Endothelial cell of umbilical vein (primary cell): Measurements from ENCODE around the gene THSD4. TPM values are rescaled to one million over a fixed set of nuclear protein-coding genes. Genes with fewer than 3 reads are reported as not detected.

ENCODE experiments used
- BruUV-seq: library from RNA; stranded (reverse); fragments of 400-500 nt; replicated peaks from 2 replicates; lab custom pipeline; 2021; lab: Mats Ljungman, UMichigan
- CTCF ChIA-PET: fragments of 300-600, 350-600 bp; sonication (Branson Sonifier 250); formaldehyde crosslinking; loops from one replicate; lab custom pipeline; 2021; ENCODE audit warnings: antibody characterized with exemption, inconsistent platforms; lab: Charles Lee
- POLR2A ChIA-PET: fragments of 300-600, 350-600 bp; sonication (Branson Sonifier 250); formaldehyde crosslinking; loops from one replicate; lab custom pipeline; 2021; ENCODE audit warnings: antibody characterized with exemption, inconsistent platforms; lab: Charles Lee
- DNase-seq: peaks from one replicate; pipeline ENCODE4 v3.0.0-alpha.2; 2011; ENCODE audit warnings: low read depth, low spot score
- FAIRE-seq: peaks from 2 replicates; lab custom pipeline; 2011; peaks lifted over from hg19 to GRCh38; lab: Jason Lieb, UNC
- H2AFZ ChIP-seq: 2 replicates; pipeline ENCODE4 v1.6.0; 2012; ENCODE audit warnings: low read depth, low read length, control low read depth, inconsistent platforms
- H3K27ac ChIP-seq: 2 replicates; pipeline ENCODE4 v1.5.1; 2011; ENCODE audit warnings: low read depth, mild to moderate bottlenecking, control low read depth, low read length, moderate library complexity; ENCODE audit not compliant: insufficient read depth
- H3K27me3 ChIP-seq, 2 experiments: 2 replicates each; pipeline versions ENCODE4 v1.6.0 to v1.6.1; 2011; ENCODE audit warnings: low read length in 2 of 2, mixed read lengths in 1 of 2; ENCODE audit not compliant: control insufficient read depth in 2 of 2, insufficient read depth in 2 of 2
- H3K36me3 ChIP-seq, 2 experiments: 2 replicates in 1 of 2; 3 replicates in 1 of 2; pipeline ENCODE4 v1.5.1; 2011; ENCODE audit warnings: low read length in 2 of 2, mild to moderate bottlenecking in 1 of 2, moderate library complexity in 1 of 2; ENCODE audit not compliant: control insufficient read depth in 2 of 2, insufficient read depth in 2 of 2; ENCODE audit errors: extremely low read depth in 1 of 2
- H3K4me1 ChIP-seq: 3 replicates; pipeline ENCODE4 v1.5.1; 2011; ENCODE audit warnings: mild to moderate bottlenecking, low read length; ENCODE audit not compliant: control insufficient read depth, insufficient read depth; ENCODE audit errors: extremely low read depth
- H3K4me2 ChIP-seq: 2 replicates; pipeline ENCODE4 v1.6.1; 2011; ENCODE audit warnings: low read length, control low read depth, mixed read lengths; ENCODE audit not compliant: insufficient read depth
- H3K4me3 ChIP-seq, 3 experiments: fragments of 200-600 bp in 1 of 3; sonication (generic), shearing (Covaris generic) in 1 of 3; replicated peaks in 1 of 3; 2 replicates each; pipeline ENCODE4 v1.5.1; 2011 to 2016; ENCODE audit warnings: control low read depth in 3 of 3, low read length in 3 of 3, mild to moderate bottlenecking in 2 of 3, inconsistent platforms in 1 of 3, low read depth in 1 of 3, moderate library complexity in 1 of 3; ENCODE audit not compliant: insufficient read depth in 1 of 3
- H3K79me2 ChIP-seq: 2 replicates; pipeline ENCODE4 v1.6.0; 2012; ENCODE audit warnings: low read length, inconsistent platforms; ENCODE audit not compliant: control insufficient read depth, insufficient read depth
- H3K9ac ChIP-seq: replicated peaks from 2 replicates; pipeline ENCODE3; 2011; ENCODE audit warnings: low read length, control low read depth; ENCODE audit not compliant: insufficient read depth; ENCODE audit errors: extremely low read depth
- H3K9me1 ChIP-seq: replicated peaks from 3 replicates; pipeline ENCODE4 v1.6.0; 2011; ENCODE audit warnings: mild to moderate bottlenecking, low read length; ENCODE audit not compliant: control insufficient read depth, insufficient read depth; ENCODE audit errors: extremely low read depth
- H3K9me3 ChIP-seq: replicated peaks from 2 replicates; pipeline ENCODE4 v1.5.1; 2012; ENCODE audit warnings: low read length, inconsistent platforms; ENCODE audit not compliant: control insufficient read depth, insufficient read depth
- H4K20me1 ChIP-seq: replicated peaks from 2 replicates; pipeline ENCODE3; 2011; ENCODE audit warnings: mild to moderate bottlenecking, low read length; ENCODE audit not compliant: control insufficient read depth, insufficient read depth; ENCODE audit errors: extremely low read depth
- CTCF ChIP-seq, 2 donors: IDR thresholded peaks; 1 replicate in 1 of 2; 2 replicates in 1 of 2; pipeline ENCODE4 v1.5.1; 2011; ENCODE audit warnings: low read length in 2 of 2, mild to moderate bottlenecking in 2 of 2, moderate library complexity in 2 of 2, control low read depth in 1 of 2, inconsistent platforms in 1 of 2, low read depth in 1 of 2; ENCODE audit not compliant: insufficient read depth in 1 of 2; ENCODE audit errors: extremely low read depth in 1 of 2
- EZH2 ChIP-seq: IDR thresholded peaks from 2 replicates; pipeline ENCODE4 v1.6.1; 2012; ENCODE audit warnings: borderline replicate concordance, low read depth, mild to moderate bottlenecking, moderate library complexity, low read length, inconsistent platforms; ENCODE audit not compliant: severe bottlenecking
- FOS ChIP-seq: IDR thresholded peaks from 2 replicates; pipeline ENCODE4 v1.6.1; 2011; ENCODE audit warnings: mild to moderate bottlenecking, low read length, moderate library complexity, borderline replicate concordance; ENCODE audit not compliant: insufficient read depth
- GATA2 ChIP-seq: IDR thresholded peaks from 2 replicates; pipeline ENCODE4 v1.7.0; 2011; ENCODE audit warnings: low read depth, mild to moderate bottlenecking, moderate library complexity, mixed read lengths, low read length; ENCODE audit not compliant: insufficient read length, insufficient read depth
- JUN ChIP-seq: IDR thresholded peaks from 2 replicates; pipeline ENCODE4 v1.6.1; 2011; ENCODE audit warnings: borderline replicate concordance, low read depth; ENCODE audit not compliant: insufficient read length, insufficient read depth
- MAX ChIP-seq: IDR thresholded peaks from 2 replicates; pipeline ENCODE4 v1.6.1; 2011; ENCODE audit not compliant: insufficient read depth, insufficient read length
- MYC ChIP-seq: IDR thresholded peaks from one replicate; pipeline ENCODE4 v1.6.1; 2011; ENCODE audit warnings: mild to moderate bottlenecking, low read depth, low read length
- POLR2A ChIP-seq: IDR thresholded peaks from 2 replicates; pipeline ENCODE4 v1.6.1; 2012; ENCODE audit warnings: low read depth, mild to moderate bottlenecking, control low read depth, low read length
- POLR2AphosphoS5 ChIP-seq: IDR thresholded peaks from 2 replicates; pipeline ENCODE4 v1.6.1; 2012; ENCODE audit warnings: low read depth, mild to moderate bottlenecking, control low read depth, low read length, moderate library complexity; ENCODE audit not compliant: insufficient read depth
- dilution Hi-C: fragments of 300-500 bp; cut with MboI; formaldehyde crosslinking; loops from one replicate; pipeline ENCODE4 v1.15.0; 2019; ENCODE audit warnings: low sequenced_read_pairs; ENCODE audit not compliant: extremely low pct_ligation_motif_present
- intact Hi-C: fragments of 100-400 bp; cut with micrococcal nuclease; formaldehyde crosslinking; loops from one replicate; pipeline ENCODE4 v1.10.0; 2022
- polyA plus RNA-seq, 4 experiments: library from polyadenylated mRNA; depleted of rRNA in 3 of 4; stranded (reverse) in 3 of 4; unstranded in 1 of 4; fragments of >200 nt; gene quantifications; 2 replicates each; pipeline versions ENCODE4 v1.2.1 to v1.2.3, GENCODE V29; 2011 to 2012; ENCODE audit warnings: missing spikeins in 1 of 4
- total RNA-seq: library from RNA; stranded (reverse); gene quantifications from 2 replicates; pipeline ENCODE4 v1.2.3, GENCODE V29; 2021

The THSD4 gene
- total and polyA plus RNA-seq, 2 donors (not counting 3 experiments of a cell fraction or from before 2014, with no cell fraction given) = 9.9 to 25.4 TPM

GRCh38 chr15:71807691-71808091 is 692.4 kb downstream of the THSD4 start:
- Histone ChIP-seq H3K9me1 (no peaks in the 10 kb centered on the region), H3K36me3 (no peaks in the 10 kb centered on the region), H3K27me3 (no peaks in the 10 kb centered on the region), H2AFZ (no peak overlapping the region), H3K4me3 (no peak overlapping the region), H3K79me2 (no peaks in the 10 kb centered on the region), H3K4me1 (peaks cover 14% of the 10 kb centered on the region), H3K27ac (no peak overlapping the region), H3K9ac (no peak overlapping the region), H4K20me1 (no peaks in the 10 kb centered on the region), H3K4me2 (no peak overlapping the region), H3K9me3 (no peaks in the 10 kb centered on the region)
- ChIA-PET CTCF (interaction anchor here (0.8 to 12.4 kb wide), 7 partner anchors 9 to 349 kb away, joined by 3 to 235 read pairs (median 4); no protein-coding TSS in a partner anchor), POLR2A (no interaction called here)
- intact Hi-C loops (no loop called here), dilution Hi-C loops (no loop called here)
- DNase-seq = no peak
- no TSS peak for BruUV-seq
- no peak for FAIRE-seq
- TF ChIP-seq CTCF (IDR thresholded peaks at IDR 0.05; ENCODE audit: extremely low read depth in 1 of 2, insufficient read depth in 1 of 2, low read depth in 1 of 2, low read length in 2 of 2) (no peak), MYC (no peak), EZH2 (no peak), FOS (no peak), MAX (no peak), POLR2AphosphoS5 (no peak), POLR2A (no peak), GATA2 (no peak), JUN (no peak)
